ENCODE results near the gene HYPK. TPM values are rescaled to one million over a fixed set of nuclear protein-coding genes. Genes with fewer than 3 reads are reported as not detected.

HYPK gene
- total and polyA plus RNA-seq, 2 of the 8 experiments (the other 6 are each of a cell fraction or from before 2014, with no cell fraction given): 5.4 to 17.6 TPM

DNA sequence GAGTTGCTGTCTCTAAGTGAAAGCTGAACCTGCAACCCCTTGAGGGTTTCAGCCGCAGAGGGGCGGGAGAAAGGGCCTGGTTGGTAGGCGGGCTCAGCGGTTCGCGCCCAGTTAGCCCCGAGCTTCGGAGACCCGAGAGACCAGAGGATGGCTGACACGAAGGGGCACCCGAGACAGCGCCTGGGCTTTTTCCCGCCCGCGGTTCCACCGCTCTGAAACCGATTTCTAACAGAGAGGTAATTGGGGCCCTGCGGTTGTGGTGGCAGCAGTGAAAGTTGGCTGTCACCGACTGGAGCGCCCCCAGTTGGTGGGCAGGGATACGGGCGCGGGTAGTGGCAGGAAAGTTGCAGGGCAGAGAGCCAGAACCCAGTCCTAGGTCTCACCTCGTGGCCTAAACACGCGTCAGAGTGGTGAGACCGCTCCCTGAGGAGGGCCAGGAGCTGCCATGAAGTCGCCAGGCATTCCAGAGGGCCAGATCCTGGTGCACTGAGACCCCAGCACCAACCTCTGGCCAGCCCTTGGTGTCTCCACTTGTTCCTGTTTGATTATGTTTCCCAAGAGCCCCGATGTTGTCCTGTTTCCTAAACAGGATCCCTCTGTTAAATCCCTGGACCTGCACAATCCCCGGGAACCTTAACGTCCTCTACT is 23.0 kb upstream of the HYPK start (continued):
- TF ChIP-seq SIN3A (conservative IDR thresholded peaks at IDR 0.05 in 1 of 2, IDR thresholded peaks at IDR 0.05 in 1 of 2; ENCODE audit: low read depth in 1 of 2, low read length in 2 of 2) (peak; percentile 21 to 91; a peak in 2 of 4 replicates), RXRA (IDR thresholded peaks at IDR 0.05; ENCODE audit: insufficient read depth, low read depth, low read length) (no peak), CHD2 (IDR thresholded peaks at IDR 0.05; ENCODE audit: low read length) (no peak), BACH1 (IDR thresholded peaks at IDR 0.05; ENCODE audit: low read length) (peak; percentile 18; the same call in 1 of the 2 replicates), KDM4A (IDR thresholded peaks at IDR 0.05; ENCODE audit: low read depth, low read length, severe bottlenecking) (peak; percentile 48), HDAC6 (IDR thresholded peaks at IDR 0.05; ENCODE audit: low read depth, low read length) (no peak), ASH2L (IDR thresholded peaks at IDR 0.05; ENCODE audit: low read length) (peak; percentile 13), TAF1 (IDR thresholded peaks at IDR 0.05; ENCODE audit: low read depth, low read length) (peak; percentile 39; the same call in 1 of the 2 replicates), BRCA1 (IDR thresholded peaks at IDR 0.05; ENCODE audit: low read depth, low read length) (no peak), GTF2F1 (IDR thresholded peaks at IDR 0.05; ENCODE audit: borderline replicate concordance, low read depth, low read length) (no peak), SUZ12 (IDR thresholded peaks at IDR 0.05; ENCODE audit: low read length) (no peak), POLR2AphosphoS5 (IDR thresholded peaks at IDR 0.05; ENCODE audit: low read depth, low read length) (no peak), EP300 (IDR thresholded peaks at IDR 0.05; ENCODE audit: borderline replicate concordance in 1 of 2, low read depth in 2 of 2, low read length in 2 of 2) (no peak), SAP30 (IDR thresholded peaks at IDR 0.05; ENCODE audit: insufficient read depth, insufficient replicate concordance, low read length) (peak; percentile 88), RAD21 (IDR thresholded peaks at IDR 0.05 in 1 of 2, conservative IDR thresholded peaks at IDR 0.05 in 1 of 2; ENCODE audit: low read depth in 2 of 2, low read length in 2 of 2) (peak in 1 of 2 experiments; percentile 45; a peak in 2 of 4 replicates), NRF1 (IDR thresholded peaks at IDR 0.05; ENCODE audit: low read depth, low read length) (no peak), CREB1 (IDR thresholded peaks at IDR 0.05) (no peak), CBX8 (IDR thresholded peaks at IDR 0.05; ENCODE audit: borderline replicate concordance, low read depth, low read length) (no peak), YY1 (IDR thresholded peaks at IDR 0.05; ENCODE audit: low read depth, low read length) (peak; percentile 31; the same call in 1 of the 2 replicates)
- TF ChIP-seq, protein P1, sequence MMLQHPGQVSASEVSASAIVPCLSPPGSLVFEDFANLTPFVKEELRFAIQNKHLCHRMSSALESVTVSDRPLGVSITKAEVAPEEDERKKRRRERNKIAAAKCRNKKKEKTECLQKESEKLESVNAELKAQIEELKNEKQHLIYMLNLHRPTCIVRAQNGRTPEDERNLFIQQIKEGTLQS (IDR thresholded peaks at IDR 0.05; ENCODE audit: insufficient read depth, low read depth, low read length): no peak
- TF ChIP-seq, protein P2, sequence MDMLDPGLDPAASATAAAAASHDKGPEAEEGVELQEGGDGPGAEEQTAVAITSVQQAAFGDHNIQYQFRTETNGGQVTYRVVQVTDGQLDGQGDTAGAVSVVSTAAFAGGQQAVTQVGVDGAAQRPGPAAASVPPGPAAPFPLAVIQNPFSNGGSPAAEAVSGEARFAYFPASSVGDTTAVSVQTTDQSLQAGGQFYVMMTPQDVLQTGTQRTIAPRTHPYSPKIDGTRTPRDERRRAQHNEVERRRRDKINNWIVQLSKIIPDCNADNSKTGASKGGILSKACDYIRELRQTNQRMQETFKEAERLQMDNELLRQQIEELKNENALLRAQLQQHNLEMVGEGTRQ (IDR thresholded peaks at IDR 0.05; ENCODE audit: low read length): no peak
- TF ChIP-seq, protein P3, sequence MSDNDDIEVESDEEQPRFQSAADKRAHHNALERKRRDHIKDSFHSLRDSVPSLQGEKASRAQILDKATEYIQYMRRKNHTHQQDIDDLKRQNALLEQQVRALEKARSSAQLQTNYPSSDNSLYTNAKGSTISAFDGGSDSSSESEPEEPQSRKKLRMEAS (IDR thresholded peaks at IDR 0.05): peak; percentile 83
